H1 (cell line): ENCODE measurements around the gene SCRN1. TPM values are rescaled to one million over a fixed set of nuclear protein-coding genes. Genes with fewer than 3 reads are reported as not detected.

Experiments used
- CHD7 ChIP-seq: fragments of 300-600 bp; sonication (generic); IDR thresholded peaks from 2 replicates; pipeline ENCODE4 v1.7.1; 2012; ENCODE audit warnings: low read length, moderate library complexity, mild to moderate bottlenecking, inconsistent platforms; ENCODE audit not compliant: insufficient replicate concordance
- RAD21 ChIP-seq, 2 experiments: IDR thresholded peaks in 1 of 2; conservative IDR thresholded peaks in 1 of 2; 2 replicates each; pipeline ENCODE4 v1.6.1; 2011; ENCODE audit warnings: low read depth in 2 of 2, low read length in 2 of 2, improper control_type of control experiment in 1 of 2, inconsistent platforms in 1 of 2, mild to moderate bottlenecking in 1 of 2, moderate library complexity in 1 of 2
- RBBP5 ChIP-seq: IDR thresholded peaks from 2 replicates; pipeline ENCODE4 v1.7.1; 2012; ENCODE audit warnings: low read depth, mild to moderate bottlenecking, inconsistent platforms, low read length, moderate library complexity, borderline replicate concordance
- RFX5 ChIP-seq: IDR thresholded peaks from 2 replicates; pipeline ENCODE4 v1.6.1; 2011; ENCODE audit warnings: low read depth, low read length, improper control_type of control experiment, borderline replicate concordance
- SP4 ChIP-seq: IDR thresholded peaks from 2 replicates; pipeline ENCODE4 v1.6.1; 2012; ENCODE audit warnings: low read length, inconsistent platforms
- polyA plus RNA-seq, 7 experiments: library from polyadenylated mRNA; depleted of rRNA in 3 of 7; stranded (reverse) in 5 of 7; unstranded in 2 of 7; fragments of >200 nt in 5 of 7; fragments of 200-250 nt in 2 of 7; gene quantifications; 1 replicate in 5 of 7; 2 replicates in 1 of 7; 4 replicates in 1 of 7; pipeline versions ENCODE4 v1.2.1 to v1.2.3, GENCODE V29; 2011 to 2013; ENCODE audit warnings: missing spikeins in 2 of 7, mixed read lengths in 2 of 7
- total RNA-seq: library from RNA; stranded (reverse); fragmentation: NEBNext Ultra II Directional; extraction: Animal tissue kit (Norgen Biotek cat#: 25700); gene quantifications from 2 replicates; pipeline ENCODE4 v1.2.1, GENCODE V29; 2021

The SCRN1 gene
- total and polyA plus RNA-seq, 2 of the 8 experiments (the other 6 are each of a cell fraction or from before 2014, with no cell fraction given): 36.0 to 75.8 TPM

GRCh38 chr7:29893351-29893965 lies 96.1 kb downstream of the SCRN1 start (continued):
- no peak for TF ChIP-seq RAD21 (IDR thresholded peaks at IDR 0.05 in 1 of 2, conservative IDR thresholded peaks at IDR 0.05 in 1 of 2; ENCODE audit: low read depth in 2 of 2, low read length in 2 of 2)
- no peak for TF ChIP-seq RBBP5
- TF ChIP-seq SP4: no peak
- TF ChIP-seq RFX5: no peak
- TF ChIP-seq CHD7: no peak
- TF ChIP-seq, all 59 proteins: peak for 0
